ENCODE results near the gene FOXP1. TPM values are rescaled to one million over a fixed set of nuclear protein-coding genes. Genes with fewer than 3 reads are reported as not detected.

The FOXP1 gene
- total and polyA plus RNA-seq, 2 of the 8 experiments (the other 6 are each of a cell fraction or from before 2014, with no cell fraction given), result 13.9 to 25.4 TPM

GRCh38 chr3:71419369-71419768 lies 164.2 kb downstream of the FOXP1 start:
- DNase-seq (ENCODE audit: low read depth in 1 of 2, low spot score in 2 of 2), result no peak
- Histone ChIP-seq H4K91ac (replicated peaks; ENCODE audit: insufficient read length, low read length) (no peak overlapping the region), H2AFZ (ENCODE audit: low read length) (no peak overlapping the region), H4K5ac (ENCODE audit: insufficient read length, low read depth, low read length) (no peak overlapping the region), H3K4me1 (replicated peaks in 1 of 4; ENCODE audit: control insufficient read depth in 3 of 4, insufficient read depth in 4 of 4, low read length in 3 of 4) (no peaks in the 10 kb centered on the region), H2BK120ac (replicated peaks; ENCODE audit: low read depth, low read length) (no peak overlapping the region), H4K20me1 (replicated peaks in 1 of 2; ENCODE audit: control insufficient read depth in 1 of 2, insufficient read depth in 2 of 2, low read length in 2 of 2) (no peaks in the 10 kb centered on the region), H3K9ac (replicated peaks in 1 of 4; ENCODE audit: extremely low read depth in 1 of 4, low read depth in 3 of 4, low read length in 3 of 4) (no peak overlapping the region), H3K56ac (replicated peaks; ENCODE audit: insufficient read length, low read depth, low read length) (no peak overlapping the region), H3K14ac (ENCODE audit: insufficient read length) (no peak overlapping the region), H3K23ac (ENCODE audit: insufficient read length) (no peak overlapping the region), H3K79me2 (ENCODE audit: control insufficient read depth in 1 of 2, insufficient read depth in 2 of 2, low read length in 2 of 2) (no peaks in the 10 kb centered on the region), H3K4me2 (ENCODE audit: insufficient read depth in 1 of 2, low read depth in 2 of 2, low read length in 2 of 2) (no peak overlapping the region), H3K23me2 (ENCODE audit: low read depth, low read length) (no peaks in the 10 kb centered on the region), H3K36me3 (ENCODE audit: control insufficient read depth in 2 of 4, insufficient read depth in 4 of 4, low read length in 3 of 4) (no peaks in the 10 kb centered on the region; a peak in 1 of 8 replicates), H3K27me3 (replicated peaks in 1 of 4; ENCODE audit: control insufficient read depth in 3 of 4, extremely low read depth in 1 of 4, insufficient read depth in 3 of 4, low read length in 3 of 4) (no peaks in the 10 kb centered on the region), H4K8ac (ENCODE audit: extremely low read depth, insufficient read depth, low read length) (no peak overlapping the region), H3K27ac (ENCODE audit: low read depth, low read length) (no peak overlapping the region), H3K18ac (ENCODE audit: extremely low read depth, low read length) (no peak overlapping the region), H2AK5ac (ENCODE audit: low read depth, low read length) (no peak overlapping the region), H2BK15ac (ENCODE audit: low read length) (no peak overlapping the region), H2BK5ac (ENCODE audit: low read depth, low read length) (no peak overlapping the region), H3K4ac (replicated peaks; ENCODE audit: insufficient read length, low read depth, low read length) (no peak overlapping the region), H3K9me3 (ENCODE audit: insufficient read depth in 2 of 2, low read depth in 1 of 2, low read length in 1 of 2) (no peaks in the 10 kb centered on the region), H2BK12ac (ENCODE audit: low read depth, low read length) (no peak overlapping the region), H2BK20ac (ENCODE audit: low read length) (no peak overlapping the region), H3K79me1 (ENCODE audit: low read depth, low read length) (no peaks in the 10 kb centered on the region; the same call in 1 of the 2 replicates), H3K4me3 (ENCODE audit: extremely low read depth in 1 of 4, insufficient read depth in 2 of 4, low read depth in 3 of 4, low read length in 4 of 4) (no peak overlapping the region)
- WGBS, 2 experiments (ENCODE audit: extremely low coverage in 1 of 2, insufficient coverage in 1 of 2, insufficient read length in 1 of 2, insufficient replicate concordance in 2 of 2, low coverage in 1 of 2, low lambda C conversion rate in 2 of 2, missing lambda C conversion rate in 1 of 2), result 88% methylated on average over 2 of the region's 2 CpGs; no CpG with 5 or more reads in 1 of the 2 experiments
- FAIRE-seq, result no peak
- TF ChIP-seq TBP (IDR thresholded peaks at IDR 0.05; ENCODE audit: low read depth, low read length) (no peak), SIRT6 (IDR thresholded peaks at IDR 0.05; ENCODE audit: low read length) (no peak), TAF7 (optimal IDR thresholded peaks at IDR 0.05; ENCODE audit: borderline replicate concordance, low read depth, low read length) (no peak), GABPA (IDR thresholded peaks at IDR 0.05; ENCODE audit: borderline replicate concordance, insufficient read depth, low read length) (no peak), BACH1 (IDR thresholded peaks at IDR 0.05; ENCODE audit: low read length) (no peak), RNF2 (IDR thresholded peaks at IDR 0.05; ENCODE audit: borderline replicate concordance, low read depth, low read length, missing control alignments, poor library complexity, severe bottlenecking) (no peak), JUND (IDR thresholded peaks at IDR 0.05; ENCODE audit: low read length) (no peak)
- ChIA-PET CTCF (ENCODE audit: partially characterized antibody) (interaction anchor here (0.6 to 1.1 kb wide), 2 partner anchors 8 to 106 kb away, joined by 3 to 4 read pairs; no protein-coding TSS in a partner anchor), POLR2A (ENCODE audit: partially characterized antibody) (no interaction called here)

Data from H1 (cell line).